HG03460 (cell line): Measurements from ENCODE around the gene SPATA21.

Experiments
- ATAC-seq: cut with Tn5 transposase; IDR thresholded peaks from one replicate; pipeline ENCODE4 v1.9.1; 2021; ENCODE audit not compliant: unreplicated experiment

The SPATA21 gene

DNA sequence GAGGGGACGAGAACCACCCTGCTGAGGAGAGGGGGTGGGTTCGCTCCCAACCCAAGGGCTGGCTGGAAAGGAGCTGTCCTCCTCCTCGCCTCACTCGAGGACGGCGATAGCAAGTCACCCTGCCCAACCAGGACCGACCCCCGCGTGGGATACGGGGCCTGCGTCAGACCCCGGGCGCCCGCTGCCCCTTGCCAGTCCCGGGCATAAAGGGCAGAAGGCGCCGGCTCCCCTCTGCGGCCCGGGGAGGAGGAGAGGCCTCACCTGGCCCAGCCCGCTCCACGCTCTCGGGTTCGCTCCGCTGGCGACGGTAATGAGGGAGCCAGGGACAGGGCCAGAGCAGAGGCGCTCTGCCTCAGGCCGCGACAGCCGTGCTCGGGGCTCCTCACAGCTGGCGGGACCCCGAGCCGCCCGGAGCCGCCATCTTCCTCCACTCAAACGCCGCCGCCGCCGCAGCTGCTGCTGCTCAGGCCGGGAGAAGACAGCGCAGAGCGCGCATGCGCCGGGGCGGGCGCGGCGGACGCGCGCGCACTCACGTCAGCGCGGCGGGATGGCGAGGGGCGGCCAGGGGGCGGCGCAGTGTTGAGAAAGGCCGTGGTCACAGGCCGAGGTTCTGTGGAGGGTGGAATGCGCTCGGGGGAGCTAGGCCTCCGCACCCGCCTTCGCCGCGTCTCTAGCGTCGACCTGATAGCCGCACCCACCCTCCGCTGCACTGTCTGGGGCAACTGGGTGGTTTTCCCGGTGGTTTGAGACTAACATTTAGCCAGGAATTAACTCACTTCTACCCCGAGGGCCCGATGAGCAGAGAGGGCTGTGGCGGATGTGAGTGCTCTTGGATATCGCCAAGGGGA is 85.0 kb downstream of the SPATA21 start, which contains the start of gene FBXO42:
Gene FBXO42, minus strand, starts transcription at position 487 of the 848 bp plus-strand sequence. CDS start 37,062 bp downstream, outside the sequence.
- peak; percentile 78 for ATAC-seq

GRCh38 chr1:16351456-16351993 is 85.7 kb downstream of the SPATA21 start:
- ATAC-seq: no peak

DNA sequence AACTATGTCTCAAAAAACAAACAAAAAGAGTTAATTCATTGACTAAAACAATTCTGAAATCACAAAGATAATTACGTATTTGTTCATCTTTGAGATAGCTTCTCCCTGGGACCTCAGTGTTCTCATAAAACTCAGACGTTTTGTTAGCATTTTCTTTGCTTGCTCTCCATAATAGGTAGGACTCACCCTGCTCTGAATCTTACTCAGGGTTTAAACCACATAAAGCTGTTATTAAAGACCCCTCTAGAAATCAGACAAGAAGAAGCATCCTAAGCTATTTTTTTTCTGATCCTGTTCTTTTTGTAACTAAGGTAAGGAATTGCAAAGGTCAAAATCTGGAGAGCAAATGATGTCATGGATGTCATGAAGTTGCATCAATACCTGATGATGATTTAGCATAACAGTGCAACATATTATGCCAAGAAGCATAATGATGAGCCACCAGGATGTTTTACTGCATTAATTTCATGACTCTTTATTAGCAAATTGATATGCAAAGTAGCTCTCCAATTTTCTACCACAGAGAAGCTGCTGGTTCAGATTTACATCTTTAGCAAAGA is 87.3 kb downstream of the SPATA21 start:
- no peak for ATAC-seq
